ENCODE measurements around the gene HRG. TPM values are rescaled to one million over a fixed set of nuclear protein-coding genes. Genes with fewer than 3 reads are reported as not detected.

Gene HRG, protein sequence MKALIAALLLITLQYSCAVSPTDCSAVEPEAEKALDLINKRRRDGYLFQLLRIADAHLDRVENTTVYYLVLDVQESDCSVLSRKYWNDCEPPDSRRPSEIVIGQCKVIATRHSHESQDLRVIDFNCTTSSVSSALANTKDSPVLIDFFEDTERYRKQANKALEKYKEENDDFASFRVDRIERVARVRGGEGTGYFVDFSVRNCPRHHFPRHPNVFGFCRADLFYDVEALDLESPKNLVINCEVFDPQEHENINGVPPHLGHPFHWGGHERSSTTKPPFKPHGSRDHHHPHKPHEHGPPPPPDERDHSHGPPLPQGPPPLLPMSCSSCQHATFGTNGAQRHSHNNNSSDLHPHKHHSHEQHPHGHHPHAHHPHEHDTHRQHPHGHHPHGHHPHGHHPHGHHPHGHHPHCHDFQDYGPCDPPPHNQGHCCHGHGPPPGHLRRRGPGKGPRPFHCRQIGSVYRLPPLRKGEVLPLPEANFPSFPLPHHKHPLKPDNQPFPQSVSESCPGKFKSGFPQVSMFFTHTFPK
- total RNA-seq (2012; rRNA removed), result not detected in 2 replicates
- polyA plus RNA-seq (2012; rRNA removed), result not detected in 2 replicates
- not detected in 2 replicates for polyA plus RNA-seq (2012; cell fraction: cytosol; rRNA removed)
- polyA plus RNA-seq (2012; cell fraction: nucleus; rRNA removed; ENCODE audit: low replicate concordance), result not detected in 2 replicates
- Bru-seq, nascent RNA, result not detected
- not detected for BruChase-seq, experiment 1, labeled RNA remaining after a 6-hour chase
- BruChase-seq, experiment 2, labeled RNA remaining after a 2-hour chase, result percentile 7 among the genes with signal in this experiment
- long read RNA-seq, result 0 reads

DNA sequence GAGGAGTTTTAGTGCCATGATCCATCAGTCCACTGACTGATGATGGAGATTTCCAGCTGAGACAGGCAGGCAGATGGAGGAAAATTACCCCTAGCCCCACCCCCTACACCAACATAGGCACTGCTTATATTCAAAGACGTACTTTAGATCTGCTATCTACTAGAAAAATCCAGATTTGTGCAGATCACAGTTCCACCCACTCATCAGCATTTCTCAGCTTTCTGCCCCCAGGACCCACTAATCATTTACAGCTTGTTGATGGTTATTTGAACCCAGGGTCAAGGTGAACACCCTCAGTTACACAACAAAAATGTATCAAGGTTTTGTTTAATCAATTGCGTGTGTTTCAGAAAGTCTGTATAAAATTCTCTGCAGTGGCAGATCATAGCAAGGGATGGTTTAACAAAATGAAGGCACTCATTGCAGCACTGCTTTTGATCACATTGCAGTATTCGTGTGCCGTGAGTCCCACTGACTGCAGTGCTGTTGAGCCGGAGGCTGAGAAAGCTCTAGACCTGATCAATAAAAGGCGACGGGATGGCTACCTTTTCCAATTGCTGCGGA lies at the start of gene HRG:
Gene HRG, plus strand, starts transcription at position 390 of the 564 bp plus-strand sequence. Its CDS starts 18 bp downstream, at position 408.
- Histone ChIP-seq H4K20me1 (ENCODE audit: insufficient read depth, low read length) (no peaks in the 10 kb centered on the region), H3K56ac (ENCODE audit: extremely low read depth, insufficient read depth, low read length) (no peak within 1 kb of the TSS), H3K9ac (ENCODE audit: low read depth, low read length) (no peak within 1 kb of the TSS), H3K27me3 (ENCODE audit: control insufficient read depth, insufficient read depth, low read length) (peaks cover 19% of the 10 kb centered on the region), H3K79me1 (ENCODE audit: low read depth in 1 of 2, low read length in 2 of 2) (no peaks in the 10 kb centered on the region), H4K8ac (ENCODE audit: low read depth in 2 of 2, low read length in 2 of 2) (no peak within 1 kb of the TSS), H3K4ac (ENCODE audit: low read depth, low read length) (no peak within 1 kb of the TSS), H2AK9ac (replicated peaks; ENCODE audit: low read depth, low read length, poor library complexity) (no peak within 1 kb of the TSS), H3K23ac (ENCODE audit: low read depth, low read length) (no peak within 1 kb of the TSS), H3K27ac (ENCODE audit: insufficient read depth, low read length) (no peak within 1 kb of the TSS), H2AFZ (replicated peaks; ENCODE audit: low read length, poor library complexity) (no peak within 1 kb of the TSS), H3K18ac (ENCODE audit: low read depth, low read length) (no peak within 1 kb of the TSS), H3K9me1 (ENCODE audit: insufficient read depth, low read length) (no peaks in the 10 kb centered on the region), H3K4me3 (ENCODE audit: insufficient read depth, low read depth, low read length) (no peak within 1 kb of the TSS), H4K5ac (ENCODE audit: low read depth, low read length) (no peak within 1 kb of the TSS), H2BK20ac (ENCODE audit: low read depth, low read length) (no peak within 1 kb of the TSS), H2BK120ac (ENCODE audit: low read depth, low read length) (no peak within 1 kb of the TSS), H2BK15ac (ENCODE audit: low read depth, low read length) (no peak within 1 kb of the TSS), H3K4me1 (ENCODE audit: control insufficient read depth, insufficient read depth, low read length) (no peaks in the 10 kb centered on the region), H2AK5ac (ENCODE audit: low read depth, low read length) (no peak within 1 kb of the TSS), H4K91ac (ENCODE audit: insufficient read depth, low read depth, low read length) (no peak within 1 kb of the TSS), H3K4me2 (ENCODE audit: low read depth, low read length) (no peak within 1 kb of the TSS), H3K9me3 (ENCODE audit: control insufficient read depth, insufficient read depth, low read length) (no peaks in the 10 kb centered on the region), H2BK5ac (ENCODE audit: low read depth, low read length, poor library complexity, severe bottlenecking) (no peak within 1 kb of the TSS), H3K14ac (replicated peaks; ENCODE audit: low read depth, low read length) (no peak within 1 kb of the TSS), H3K36me3 (ENCODE audit: control insufficient read depth, insufficient read depth, low read length) (no peaks in the 10 kb centered on the region)
- DNase-seq, result no peak
- WGBS, 2 experiments (ENCODE audit: extremely low coverage in 2 of 2, insufficient read length in 1 of 2), result no CpG with 5 or more reads among the region's 8 CpGs
- dilution Hi-C loops (cut with HindIII; ENCODE audit: low sequenced_read_pairs, unreplicated experiment) (no loop called here), intact Hi-C loops (cut with micrococcal nuclease) (no loop called here), in situ Hi-C loops (cut with MboI; ENCODE audit: low sequenced_read_pairs) (no loop called here)
- TF ChIP-seq NFE2L2 (IDR thresholded peaks at IDR 0.05; ENCODE audit: low read depth, low read length) (no peak), CEBPB (IDR thresholded peaks at IDR 0.05; ENCODE audit: low read depth, low read length) (no peak), ELK1 (IDR thresholded peaks at IDR 0.05; ENCODE audit: borderline replicate concordance, low read depth, low read length) (no peak), RCOR1 (IDR thresholded peaks at IDR 0.05; ENCODE audit: insufficient replicate concordance, low read length) (no peak), CTCF (conservative IDR thresholded peaks at IDR 0.05; ENCODE audit: low read depth, low read length) (no peak), FOS (IDR thresholded peaks at IDR 0.05; ENCODE audit: low read depth, low read length) (no peak), RAD21 (IDR thresholded peaks at IDR 0.05; ENCODE audit: low read length) (no peak), RFX5 (IDR thresholded peaks at IDR 0.05; ENCODE audit: low read depth, low read length) (no peak), USF2 (IDR thresholded peaks at IDR 0.05; ENCODE audit: low read depth, low read length) (no peak), CHD1 (IDR thresholded peaks at IDR 0.05; ENCODE audit: low read depth, low read length) (no peak), MXI1 (IDR thresholded peaks at IDR 0.05; ENCODE audit: borderline replicate concordance, low read depth, low read length) (no peak)
- CTCF ChIA-PET, result no interaction called here
- POLR2A ChIA-PET (ENCODE audit: unreplicated experiment), result no interaction called here
- BruUV-seq (replicated peaks), result no TSS peak
- no peak for ATAC-seq (ENCODE audit: low read depth)
